ENCODE results near the gene RYR3.
A peak's percentile ranks its signal among the peaks of the same experiment; 100 is the strongest.

Gene RYR3

GRCh38 chr15:33392453-33392852, 81.7 kb downstream of the RYR3 start:
- DNase-seq, result no peak

DNA sequence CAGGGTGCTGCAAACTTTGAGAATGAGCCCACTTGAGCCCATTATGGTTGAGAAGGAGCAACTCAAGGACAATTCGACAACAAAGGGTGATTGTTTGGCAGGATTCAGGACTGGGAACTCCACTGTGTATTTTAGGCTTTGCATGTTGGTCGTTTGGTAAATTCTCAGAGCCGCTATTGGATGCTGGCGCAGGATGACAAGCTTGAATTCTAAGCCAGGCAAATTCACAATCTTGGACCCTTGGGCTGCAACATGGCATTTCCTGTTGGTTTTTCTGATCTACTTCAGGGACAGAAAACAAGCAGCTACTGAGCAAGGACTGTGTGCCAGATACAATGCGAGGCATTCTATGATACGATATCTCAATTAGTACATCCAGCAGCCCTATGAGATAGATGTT, 82.8 kb downstream of the RYR3 start:
- DNase-seq, result no peak

DNA sequence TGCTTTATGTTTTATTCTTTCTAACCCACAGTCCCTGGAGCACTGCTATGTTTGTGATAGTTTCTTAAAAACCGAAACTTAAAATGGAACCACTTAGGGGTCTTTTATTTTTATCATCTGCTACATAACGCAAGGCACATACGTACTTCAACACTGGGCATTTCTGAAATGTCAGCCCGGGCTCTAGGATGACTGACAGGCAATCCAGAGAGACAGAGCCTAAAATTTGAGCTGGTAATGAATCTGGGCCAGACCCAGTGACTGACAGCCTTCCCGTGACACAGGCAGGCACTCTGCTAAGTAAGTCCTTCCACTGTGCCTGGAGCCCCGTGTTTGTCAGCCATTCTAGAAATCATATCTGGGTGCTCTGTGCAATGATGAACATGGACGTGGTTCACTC, 84.6 kb downstream of the RYR3 start:
- no peak for DNase-seq

- no peak for DNase-seq
These were observed 85.1 kb downstream of the RYR3 start for GRCh38 chr15:33395846-33396245.

DNA sequence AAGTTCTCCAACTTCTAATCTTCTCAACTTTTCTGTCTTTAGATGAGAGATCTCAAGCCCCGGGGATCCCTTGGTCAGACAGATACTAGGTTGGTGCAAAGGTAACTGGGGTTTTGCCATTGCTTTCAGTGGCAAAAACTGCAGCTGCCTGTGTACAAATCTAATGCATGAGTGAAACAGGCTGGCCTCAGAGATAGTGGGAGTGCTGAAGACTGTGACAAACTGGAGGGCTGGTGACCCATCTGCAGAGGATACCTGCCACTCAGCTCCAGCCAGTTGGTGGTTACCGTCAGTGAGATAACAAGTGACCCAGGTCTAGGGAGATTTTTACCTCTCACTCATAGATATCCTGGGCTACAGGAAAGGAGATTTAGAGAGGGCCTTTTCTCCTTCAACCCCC, 85.7 kb downstream of the RYR3 start:
- DNase-seq, result no peak

- no peak for DNase-seq
These were observed 87.8 kb downstream of the RYR3 start for GRCh38 chr15:33398555-33398954.

GRCh38 chr15:33400941-33401340, 90.2 kb downstream of the RYR3 start:
- DNase-seq, result no peak

DNA sequence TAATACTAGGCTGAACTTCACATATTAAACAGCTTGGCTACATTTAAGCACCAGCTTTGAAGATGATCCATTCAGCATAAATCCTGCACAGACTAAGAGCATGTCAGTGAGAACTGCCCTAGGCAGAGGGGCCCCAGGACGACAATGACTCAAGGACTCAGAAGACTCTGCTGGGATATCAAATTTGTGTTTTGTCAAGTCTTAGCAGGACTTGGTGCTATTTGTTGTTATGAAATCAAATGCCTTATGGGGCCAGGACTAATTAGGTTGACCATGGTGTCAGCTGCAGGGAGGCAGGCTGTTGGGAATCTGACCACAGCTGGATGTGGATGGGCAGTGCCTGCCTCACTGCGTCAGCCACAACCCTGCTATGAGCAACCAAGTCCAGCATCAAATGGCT, 91.8 kb downstream of the RYR3 start:
- no peak for DNase-seq

DNA sequence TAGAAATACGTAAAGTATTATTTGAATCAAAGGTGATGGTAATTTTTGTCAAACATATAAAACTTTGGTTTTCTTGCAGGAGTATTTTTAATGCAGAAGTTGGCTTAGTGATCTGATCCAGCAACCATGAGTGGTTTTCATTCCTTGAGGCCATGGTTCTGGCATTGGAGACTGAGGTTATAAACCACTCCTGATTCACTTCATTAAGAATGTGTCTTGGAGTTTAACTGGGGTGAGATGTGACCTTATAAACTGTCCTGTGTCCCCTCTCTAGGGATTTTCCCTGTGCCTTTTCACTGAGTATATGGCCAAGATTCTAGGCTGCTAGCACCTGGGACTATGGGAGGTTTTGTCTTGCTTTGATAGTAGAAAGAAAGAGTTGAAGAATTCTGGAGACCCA, 94.3 kb downstream of the RYR3 start:
- DNase-seq, result no peak

- no peak for DNase-seq
These were observed 101.1 kb downstream of the RYR3 start for GRCh38 chr15:33411596-33412540.

DNA sequence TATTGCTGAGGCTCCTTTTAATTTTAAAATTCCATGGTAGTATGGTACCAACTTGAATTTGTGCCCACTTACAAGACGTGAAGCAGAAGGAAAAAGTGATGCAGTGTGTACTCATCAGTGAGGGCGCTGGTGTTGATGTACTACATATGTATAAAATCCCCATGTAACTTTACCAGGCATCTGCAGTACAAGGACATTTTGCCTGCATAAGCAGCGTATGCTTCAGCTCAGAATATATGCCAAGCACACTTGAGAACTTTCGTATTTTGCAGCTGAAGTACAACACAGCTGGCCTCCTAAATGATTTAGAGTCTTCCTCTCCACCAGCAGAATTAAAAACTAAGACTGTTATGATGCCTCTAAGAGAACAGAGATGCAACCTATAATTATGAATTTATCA, 108.9 kb downstream of the RYR3 start:
- no peak for DNase-seq

- DNase-seq, result no peak
These were observed 113.3 kb downstream of the RYR3 start for GRCh38 chr15:33424025-33424424.

GRCh38 chr15:33425142-33425541, 114.4 kb downstream of the RYR3 start:
- peak; percentile 28 for DNase-seq

DNA sequence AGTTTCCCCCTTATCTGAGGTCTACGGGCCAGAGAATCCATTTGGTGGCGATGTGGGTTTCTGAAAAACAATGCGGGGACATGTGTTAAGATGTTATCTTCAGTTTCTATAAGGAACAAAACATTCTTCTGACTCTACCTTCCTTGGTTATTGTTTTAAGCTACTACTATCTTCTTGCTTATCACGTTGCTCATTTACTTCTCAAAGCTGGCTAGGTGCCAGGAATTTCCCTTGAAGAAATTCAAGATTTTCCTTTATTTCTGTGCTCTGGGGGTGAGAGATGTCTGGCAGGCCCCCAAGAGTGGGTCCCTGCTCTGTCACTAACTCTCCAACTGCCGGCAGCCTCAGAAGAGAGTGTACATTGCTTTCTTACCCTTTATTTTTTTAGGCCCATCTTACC, 119.8 kb downstream of the RYR3 start:
- DNase-seq, result no peak

DNA sequence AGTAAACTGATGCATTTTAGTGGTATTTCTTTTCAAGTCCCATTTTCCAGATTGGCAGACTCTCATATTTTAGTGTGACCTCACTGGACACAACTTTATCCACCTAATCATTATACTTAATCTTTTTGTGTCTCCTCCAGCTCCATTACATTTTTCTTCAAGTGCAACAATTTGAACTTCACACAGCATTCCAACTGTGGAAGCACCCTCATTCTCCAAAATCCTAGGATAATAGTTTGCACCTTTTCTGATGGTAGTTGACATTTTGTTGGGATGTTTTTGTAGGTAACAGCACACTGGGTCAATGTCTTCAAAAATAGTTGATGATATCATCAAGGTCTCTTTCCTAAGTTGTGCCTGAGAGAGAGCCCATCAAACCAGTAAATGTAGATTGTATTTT, 123.1 kb downstream of the RYR3 start:
- DNase-seq, result no peak

DNA sequence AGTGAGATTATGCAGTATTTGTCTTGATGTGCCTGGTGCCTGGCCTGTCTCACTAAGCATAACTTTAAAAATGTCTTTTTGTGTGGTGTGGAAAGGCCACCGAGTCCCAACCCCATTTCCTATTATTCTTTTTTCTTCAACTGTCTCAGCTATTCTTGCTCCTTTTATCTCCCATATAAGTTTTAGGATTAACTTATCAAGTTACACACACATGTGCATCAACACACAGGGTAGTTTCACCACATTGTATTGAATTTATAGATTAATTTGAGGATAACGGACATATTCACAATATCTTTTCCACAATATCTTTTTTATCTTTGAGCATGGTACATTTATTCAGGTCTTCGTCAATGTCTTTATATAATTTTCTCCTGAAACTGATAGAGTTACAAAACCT, 127.6 kb downstream of the RYR3 start:
- DNase-seq, result no peak

- no peak for DNase-seq
These were observed 130.1 kb downstream of the RYR3 start for GRCh38 chr15:33440900-33441299.

GRCh38 chr15:33442449-33442848, 131.7 kb downstream of the RYR3 start:
- DNase-seq, result no peak

- DNase-seq, result no peak
These were observed 132.9 kb downstream of the RYR3 start for GRCh38 chr15:33443708-33444107.

GRCh38 chr15:33445984-33446383, 135.2 kb downstream of the RYR3 start:
- no peak for DNase-seq

DNA sequence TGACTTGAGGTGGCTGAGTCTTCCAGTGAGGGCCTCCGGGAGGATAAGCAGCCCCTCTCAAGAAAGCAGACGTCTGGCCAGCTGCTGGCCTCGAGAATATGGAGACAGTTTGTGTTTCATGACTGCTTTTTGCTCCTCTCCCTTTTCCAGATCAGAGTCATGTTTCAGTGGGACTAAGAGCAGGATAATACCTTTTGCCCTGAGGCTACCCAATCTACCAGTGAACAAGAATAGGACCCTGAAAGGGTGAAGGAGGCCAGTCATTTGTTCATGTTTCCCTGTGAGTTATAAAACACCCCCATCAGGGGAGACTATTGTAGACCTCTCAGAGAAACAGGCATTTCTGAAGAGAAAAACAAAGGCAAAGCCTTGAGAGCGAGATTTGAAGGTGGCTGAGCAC, 137.4 kb downstream of the RYR3 start:
- DNase-seq, result no peak

DNA sequence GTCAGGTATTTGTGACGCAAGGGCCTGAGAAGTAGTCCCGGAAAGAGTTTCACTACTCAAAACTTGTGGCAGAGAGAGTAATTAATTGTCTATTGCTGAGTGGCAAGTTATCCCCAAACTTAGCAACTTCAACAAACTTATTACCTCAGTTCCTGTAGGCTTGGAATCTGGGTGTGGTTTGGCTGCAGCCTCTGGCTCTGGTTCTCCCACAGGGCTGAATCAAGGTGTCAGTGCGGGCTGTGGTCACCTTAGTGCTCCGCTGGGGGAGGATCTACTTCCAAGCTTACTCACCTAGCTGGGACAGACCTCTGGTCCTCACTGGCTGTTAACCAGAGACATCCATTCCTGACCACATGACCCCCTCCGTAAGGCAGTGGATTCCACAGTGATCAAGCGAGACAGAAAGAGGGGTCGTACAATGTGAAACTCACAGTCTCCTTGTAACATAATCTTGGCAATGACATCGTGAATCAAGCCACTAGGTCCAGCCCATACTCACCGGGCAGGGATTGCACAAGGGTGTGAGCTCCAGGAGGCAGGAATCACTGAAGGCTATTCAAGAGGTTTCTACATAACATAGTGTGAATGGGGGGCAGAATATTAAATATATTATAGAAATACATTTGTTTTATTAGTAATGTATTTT, 138.3 kb downstream of the RYR3 start:
- no peak for DNase-seq

DNA sequence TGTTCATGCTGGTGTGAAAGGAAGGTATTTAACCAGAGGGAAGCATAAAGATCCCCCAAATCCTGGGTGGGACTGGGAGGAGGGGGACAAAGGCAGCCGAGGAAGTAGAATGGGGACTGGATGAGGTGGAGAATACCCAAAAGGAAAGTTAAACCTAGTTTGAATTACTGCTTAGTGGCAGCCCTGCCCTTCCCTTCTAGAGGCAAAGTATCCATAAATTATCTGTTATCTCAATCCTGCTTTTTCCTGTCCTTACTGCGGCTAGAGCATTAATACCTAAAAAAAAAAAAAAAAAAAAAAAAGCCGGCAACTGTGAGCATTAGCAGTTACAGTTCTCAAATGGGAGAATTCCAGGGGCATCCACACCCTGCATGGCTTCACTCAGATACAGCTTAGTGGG, 139.0 kb downstream of the RYR3 start:
- no peak for DNase-seq

DNA sequence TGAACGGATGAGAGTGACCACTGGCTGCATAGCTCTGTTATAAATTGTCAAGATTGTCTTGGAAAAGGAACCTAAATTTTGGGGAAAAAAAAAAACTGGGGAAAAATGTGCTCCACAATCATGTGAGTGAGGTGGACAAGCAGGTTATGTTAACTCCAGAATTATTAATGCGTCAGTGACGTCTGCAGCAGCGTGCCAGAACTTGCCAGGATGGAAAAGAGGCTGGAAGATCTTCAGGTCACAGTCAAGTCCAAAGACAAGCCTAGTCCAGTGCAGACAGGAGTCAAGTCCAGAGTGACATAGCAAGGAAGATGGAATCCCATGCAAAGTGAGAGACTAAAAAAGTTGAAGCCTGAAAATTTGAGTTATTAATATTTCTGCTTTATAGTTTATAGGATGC, 140.6 kb downstream of the RYR3 start:
- DNase-seq, result no peak
